Breast epithelium (tissue), 3 donors: ENCODE measurements around the gene ZNF823.
"Not testable (repeated sequence)": the region's sequence is repeated elsewhere in the genome, so short reads cannot be mapped to it uniquely, and the experiment has no call there.

Experiments
- CTCF ChIP-seq, 3 donors: fragments of 450-650 bp; IDR thresholded peaks; one replicate each; pipeline ENCODE4 v1.5.1; 2016 to 2017; ENCODE audit warnings: antibody characterized with exemption in 3 of 3, mild to moderate bottlenecking in 3 of 3, moderate library complexity in 3 of 3
- POLR2A ChIP-seq: fragments of 450-650 bp; IDR thresholded peaks from one replicate; pipeline ENCODE4 v1.6.1; 2016; ENCODE audit warnings: antibody characterized with exemption, mild to moderate bottlenecking, moderate library complexity
- POLR2AphosphoS5 ChIP-seq, 3 donors: sonication (generic); formaldehyde crosslinking; IDR thresholded peaks; one replicate each; pipeline ENCODE4 v1.6.1; 2017; ENCODE audit warnings: antibody characterized with exemption in 3 of 3

- TF ChIP-seq CTCF (IDR thresholded peaks at IDR 0.05); POLR2A; POLR2AphosphoS5 (IDR thresholded peaks at IDR 0.05): not testable (repeated sequence)
Measured at GRCh38 chr19:11676661-11677600, 61.8 kb downstream of the ZNF823 start.
